Kasumi-1 (cell line): ENCODE measurements around the gene LHX1.

Experiments used
- DNase-seq, 2 experiments: peaks; one replicate each; lab custom pipeline; 2025; lab: John Stamatoyannopoulos, UW

The LHX1 gene

DNA sequence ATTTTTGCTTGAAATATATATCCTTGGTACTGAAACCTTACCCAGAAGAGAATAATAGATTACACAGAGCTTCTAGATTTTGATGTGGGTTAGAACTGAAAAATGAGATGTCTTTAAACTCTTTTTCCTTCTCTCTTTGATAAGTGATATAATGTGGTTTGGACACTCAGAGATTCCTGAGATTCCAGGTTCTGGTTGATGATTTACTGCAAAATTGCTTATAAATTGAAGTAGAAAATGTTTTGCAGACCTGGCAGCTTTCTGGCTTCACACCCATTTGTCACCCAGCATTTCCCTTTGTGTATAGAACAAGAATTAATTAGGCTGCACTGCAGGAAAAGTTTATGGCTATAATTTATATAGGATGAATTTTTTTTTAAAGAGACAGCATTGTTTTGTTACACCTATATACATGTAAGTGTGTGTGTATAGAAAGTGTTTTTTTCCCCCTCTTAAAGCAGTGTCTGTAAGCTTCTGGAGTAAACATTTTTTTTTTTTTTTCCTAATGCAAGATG lies 35.0 kb downstream of the LHX1 start:
- no peak for DNase-seq

DNA sequence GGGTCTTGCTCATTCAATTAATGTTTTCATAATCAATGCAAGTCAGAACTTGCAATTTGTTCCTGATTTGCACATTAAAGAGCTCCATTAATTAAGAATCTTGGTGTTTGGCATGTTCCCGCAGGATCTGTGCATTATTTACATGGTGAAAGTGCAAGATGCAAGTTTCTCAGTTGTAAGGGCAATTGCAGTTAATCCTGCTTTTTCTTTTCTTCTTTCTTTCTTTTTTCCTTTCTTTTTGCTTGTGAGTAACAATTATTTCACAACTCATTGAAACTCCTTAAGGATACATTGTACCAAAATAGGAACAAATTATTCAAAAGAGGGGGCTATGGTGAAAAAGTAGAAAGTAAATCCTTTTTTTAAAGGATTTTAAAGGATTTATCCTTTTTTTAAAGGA lies 35.6 kb downstream of the LHX1 start:
- DNase-seq = no peak

DNA sequence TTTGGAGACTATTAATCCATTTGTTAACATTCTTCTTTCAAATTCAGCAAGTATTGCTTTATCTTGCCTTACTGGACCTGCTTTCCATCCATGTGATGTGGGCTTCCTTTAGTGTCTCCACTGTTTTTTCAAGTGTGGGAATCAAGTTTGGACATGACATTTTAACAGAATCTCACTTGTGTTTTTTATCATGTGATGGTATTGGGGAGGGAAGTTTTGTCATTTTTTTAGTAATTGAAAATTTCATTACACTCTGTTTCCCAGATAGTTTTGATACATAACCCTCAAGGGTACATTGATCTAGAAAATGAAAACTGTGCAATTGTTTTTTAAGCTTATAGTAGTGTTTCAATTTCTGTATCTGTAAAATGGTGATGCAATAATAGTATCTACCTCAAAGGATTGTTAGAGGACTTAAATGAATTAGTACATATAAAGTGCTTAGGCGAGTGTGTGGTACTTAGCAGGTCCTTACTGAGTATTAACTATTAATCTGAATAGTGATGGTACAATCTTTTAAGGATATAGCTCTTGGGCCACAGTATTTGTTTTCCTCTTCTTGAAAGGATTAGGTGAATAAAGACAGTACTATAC lies 38.7 kb downstream of the LHX1 start:
- DNase-seq = no peak

DNA sequence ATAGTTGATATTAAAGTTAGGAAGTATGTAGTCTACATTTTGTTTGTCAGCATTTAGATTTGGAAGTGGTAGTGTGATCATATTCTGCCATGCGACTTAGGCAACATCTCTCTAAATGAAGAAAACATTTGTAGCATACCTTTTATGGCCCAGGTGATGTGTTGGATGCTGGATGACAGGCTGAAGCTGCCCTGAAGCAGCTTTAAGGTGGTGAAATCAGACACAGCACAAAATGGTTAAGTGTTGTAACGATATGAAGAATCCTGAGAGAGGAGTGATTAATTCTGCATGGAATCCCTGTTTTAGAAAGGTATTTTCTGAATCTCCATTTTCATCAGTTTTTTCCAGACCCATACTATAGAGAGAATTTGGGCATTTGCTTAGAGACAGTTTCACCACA lies 39.8 kb downstream of the LHX1 start:
- no peak for DNase-seq

DNA sequence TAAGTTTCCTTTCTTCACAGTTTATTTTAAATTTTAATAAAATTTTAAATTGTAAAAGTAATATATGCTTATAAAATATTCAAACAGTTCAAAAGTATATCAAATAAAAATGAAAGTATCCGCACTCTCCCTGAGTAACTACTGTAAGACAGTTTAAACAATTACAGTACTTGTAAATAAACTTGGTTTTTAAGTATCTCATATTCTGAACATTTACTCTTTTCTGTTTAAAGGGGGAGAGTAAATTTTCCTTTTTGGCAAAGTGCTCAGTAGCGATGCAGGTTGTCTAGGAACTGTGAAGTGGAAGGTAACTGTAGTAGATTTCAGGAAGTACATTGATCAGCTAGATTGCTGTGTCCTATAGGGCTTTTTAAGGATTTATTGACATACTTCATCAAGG lies 40.3 kb downstream of the LHX1 start:
- DNase-seq = no peak

DNA sequence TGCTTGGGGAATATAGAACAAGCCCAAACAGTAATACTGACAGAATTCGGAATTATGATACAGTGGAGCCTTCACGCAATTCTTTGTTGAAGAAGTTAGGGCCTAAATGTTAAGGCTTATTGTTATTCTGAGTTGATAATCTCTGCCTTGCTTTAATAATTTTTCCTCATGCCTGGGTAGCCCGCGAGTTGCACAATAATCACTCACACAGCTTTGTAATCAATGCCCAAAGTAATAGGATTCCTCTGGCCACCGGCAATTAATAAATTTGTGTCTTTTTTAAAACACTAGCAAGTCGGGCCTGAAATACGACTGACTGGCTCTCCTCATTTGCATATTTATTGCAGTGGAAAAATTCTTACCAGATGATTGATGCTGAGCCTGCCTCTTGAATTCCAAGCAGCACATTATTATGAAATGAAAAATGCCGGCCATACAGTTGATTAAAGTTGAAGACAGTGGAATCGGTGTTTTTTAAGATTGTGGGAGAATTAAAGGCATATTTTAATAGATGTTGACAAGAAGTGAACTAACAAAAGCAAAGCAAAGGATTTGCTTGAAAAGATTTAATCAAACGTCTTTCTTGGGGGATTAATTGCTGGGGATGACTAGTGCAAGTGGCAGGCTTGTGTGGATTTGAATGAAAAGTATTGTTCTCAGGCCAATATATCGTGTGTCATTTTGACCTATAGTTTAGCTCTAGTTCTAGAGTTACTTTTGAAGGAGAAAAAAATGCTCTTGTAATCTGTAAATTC lies 41.7 kb downstream of the LHX1 start:
- DNase-seq = no peak

DNA sequence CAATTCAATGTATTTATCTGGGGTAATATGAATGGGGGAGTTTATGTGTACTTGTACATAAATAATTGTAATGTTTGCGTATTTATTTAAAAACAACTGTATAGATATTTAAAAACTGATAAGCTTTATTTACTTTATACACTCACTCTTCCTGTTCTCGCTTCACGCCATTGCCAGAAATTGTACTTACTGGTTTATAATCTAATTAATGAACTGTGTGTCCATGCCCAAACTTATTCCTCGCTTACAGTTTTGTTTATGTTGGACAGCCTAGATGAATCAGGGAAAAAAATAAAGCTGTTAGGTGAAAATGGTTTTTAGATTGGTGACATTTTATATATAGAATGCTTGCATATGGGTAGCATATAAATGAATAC lies 42.3 kb downstream of the LHX1 start:
- no peak for DNase-seq

DNA sequence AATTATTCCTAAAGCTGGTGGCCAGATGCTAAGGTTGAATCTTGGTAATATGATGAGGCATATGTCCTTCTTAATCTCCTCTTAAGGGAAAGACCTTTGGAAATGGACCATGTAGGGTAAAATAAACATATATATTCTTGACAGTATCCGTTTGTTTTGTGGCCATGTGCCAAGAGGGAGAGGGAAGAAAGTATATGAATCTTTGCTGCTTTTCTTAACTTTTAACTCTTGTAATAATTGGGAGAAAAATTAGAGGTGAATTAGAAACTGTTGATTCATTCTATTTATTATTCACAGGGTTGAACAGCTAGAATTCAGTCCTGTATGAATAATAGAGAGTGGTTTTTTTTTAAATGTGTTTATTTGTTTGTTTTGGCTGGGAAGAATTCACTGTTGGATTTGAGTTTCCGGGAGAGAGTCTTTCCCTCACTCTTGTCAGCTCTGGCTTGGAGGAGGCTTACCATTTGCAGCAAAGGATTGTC lies 43.0 kb downstream of the LHX1 start:
- DNase-seq = no peak

DNA sequence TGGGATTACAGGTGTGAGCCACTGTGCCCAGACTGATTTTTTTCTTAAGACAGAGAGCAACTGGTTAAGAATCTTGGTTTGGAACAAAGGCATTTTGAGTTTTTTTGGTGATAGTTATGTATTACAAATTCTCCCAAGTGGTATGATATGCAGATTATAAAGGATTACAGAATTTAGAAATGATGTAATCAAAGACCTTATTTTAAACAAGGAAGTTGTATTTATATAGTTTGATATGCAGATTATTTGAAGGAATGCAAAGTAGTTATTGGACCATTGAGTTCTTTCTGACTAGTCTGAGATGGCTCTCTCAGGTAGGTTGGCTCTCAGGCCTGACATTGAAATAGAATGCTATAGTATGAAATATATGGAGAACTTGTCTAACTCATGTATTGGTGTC lies 46.3 kb downstream of the LHX1 start:
- DNase-seq = no peak

DNA sequence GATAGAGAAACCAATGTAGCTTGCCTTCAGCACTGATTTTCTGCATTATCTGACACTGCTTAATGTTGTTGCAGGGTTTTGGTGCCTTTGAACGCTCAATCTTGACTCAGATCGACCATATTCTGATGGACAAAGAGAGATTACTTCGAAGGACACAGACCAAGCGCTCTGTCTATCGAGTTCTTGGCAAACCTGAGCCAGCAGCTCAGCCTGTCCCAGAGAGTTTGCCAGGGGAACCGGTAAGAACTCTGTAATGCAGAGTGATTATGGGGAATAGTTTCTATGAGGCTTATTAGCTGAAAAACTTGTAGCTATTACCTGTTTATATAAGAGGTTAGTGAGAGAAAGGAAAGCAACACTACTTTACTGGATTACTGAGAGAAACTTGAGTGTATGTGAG lies 51.9 kb downstream of the LHX1 start:
- no peak for DNase-seq

DNA sequence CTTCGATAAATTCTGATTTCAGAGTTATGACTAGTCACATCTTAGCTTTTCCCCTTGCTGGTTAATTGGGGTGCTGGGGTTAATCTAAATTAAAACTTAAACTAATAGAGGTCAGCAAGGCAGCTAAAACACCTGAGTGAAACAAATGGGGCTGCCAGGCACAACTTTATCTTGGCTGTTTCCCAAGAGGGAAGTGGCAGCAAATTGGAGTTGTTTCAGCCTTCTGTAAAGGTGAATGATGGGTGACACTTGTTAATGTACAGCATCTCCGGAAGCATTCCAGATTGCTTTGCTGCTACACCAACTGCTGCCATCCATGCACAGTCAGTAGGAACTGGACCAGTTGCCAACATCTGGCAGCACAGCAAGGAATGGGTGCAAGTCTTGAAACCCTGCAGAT lies 55.4 kb downstream of the LHX1 start:
- no peak for DNase-seq

DNA sequence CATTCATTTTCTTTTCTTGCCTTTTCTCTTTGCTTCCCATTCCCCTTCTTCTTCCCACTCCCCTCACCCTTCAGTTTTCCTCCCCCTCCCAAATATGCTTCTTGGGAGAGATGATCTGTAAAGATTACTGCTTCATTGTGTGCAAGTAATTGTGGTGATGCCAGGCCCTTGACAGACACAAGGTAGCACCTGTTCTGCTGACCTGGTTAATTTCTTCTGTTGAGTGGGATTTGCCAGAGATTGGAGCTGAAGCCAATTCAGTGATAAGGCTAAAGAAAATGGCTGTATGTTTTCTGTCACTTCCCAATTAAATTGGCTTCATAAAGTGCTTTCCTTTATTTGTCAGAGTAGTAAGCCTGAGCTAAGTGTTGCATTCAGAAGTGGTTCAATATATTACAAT lies 56.0 kb downstream of the LHX1 start:
- no peak for DNase-seq
